ENCODE results near the gene IFT122. TPM values are rescaled to one million over a fixed set of nuclear protein-coding genes. Genes with fewer than 3 reads are reported as not detected.

The IFT122 gene
- total and polyA plus RNA-seq, 10 donors, result 5.2 to 31.3 (median 18.1) TPM

GRCh38 chr3:129536374-129536667, 96.3 kb downstream of the IFT122 start:
- Histone ChIP-seq H3K27me3 (replicated peaks in 1 of 7) (no peaks in the 10 kb centered on the region), H3K9me3 (no peaks in the 10 kb centered on the region), H3K27ac (no peak overlapping the region), H3K4me3 (no peak overlapping the region), H3K36me3 (no peaks in the 10 kb centered on the region), H3K4me1 (no peaks in the 10 kb centered on the region)
- intact Hi-C loops (cut with DNase I; ENCODE audit: low total_unique reads), result no loop called here
- no peak for DNase-seq
- WGBS, 5 donors, result 73 to 87% (median 82%) methylated on average over 2 of the region's 2 CpGs
- TF ChIP-seq CTCF (IDR thresholded peaks at IDR 0.05 in 8 of 11, conservative IDR thresholded peaks at IDR 0.05 in 3 of 11) (no peak), POLR2AphosphoS5 (IDR thresholded peaks at IDR 0.05) (no peak), POLR2A (IDR thresholded peaks at IDR 0.05) (no peak)

DNA sequence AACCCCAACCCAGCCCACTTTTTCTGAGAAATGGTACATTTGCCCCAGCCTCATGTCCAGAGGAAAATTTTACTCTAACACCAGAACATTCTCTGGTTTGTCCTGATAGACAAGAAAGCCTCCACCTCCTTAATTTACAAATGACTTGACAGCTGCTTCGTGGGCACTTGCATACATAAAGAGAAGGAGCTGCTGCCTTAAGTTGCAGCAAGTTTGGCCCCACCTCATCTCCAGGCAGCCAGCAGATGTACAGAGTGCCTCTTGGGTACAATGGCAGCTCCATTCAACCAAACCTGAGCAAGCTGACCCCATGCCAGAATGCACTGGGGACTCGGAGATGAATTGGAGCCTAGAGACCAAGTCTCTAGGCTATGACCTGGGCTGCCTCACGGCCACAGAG, 96.8 kb downstream of the IFT122 start:
- Histone ChIP-seq H3K4me3 (no peak overlapping the region), H3K36me3 (no peaks in the 10 kb centered on the region), H3K9me3 (no peaks in the 10 kb centered on the region), H3K4me1 (no peaks in the 10 kb centered on the region), H3K27ac (no peak overlapping the region), H3K27me3 (replicated peaks in 1 of 7) (no peaks in the 10 kb centered on the region)
- intact Hi-C loops (cut with DNase I; ENCODE audit: low total_unique reads), result no loop called here
- no peak for TF ChIP-seq POLR2AphosphoS5 (IDR thresholded peaks at IDR 0.05)
- no peak for TF ChIP-seq POLR2A (IDR thresholded peaks at IDR 0.05)
- TF ChIP-seq CTCF (IDR thresholded peaks at IDR 0.05 in 8 of 11, conservative IDR thresholded peaks at IDR 0.05 in 3 of 11), result no peak
- WGBS, 5 donors, result 73 to 90% (median 88%) methylated on average over 3 of the region's 3 CpGs
- no peak for DNase-seq

DNA sequence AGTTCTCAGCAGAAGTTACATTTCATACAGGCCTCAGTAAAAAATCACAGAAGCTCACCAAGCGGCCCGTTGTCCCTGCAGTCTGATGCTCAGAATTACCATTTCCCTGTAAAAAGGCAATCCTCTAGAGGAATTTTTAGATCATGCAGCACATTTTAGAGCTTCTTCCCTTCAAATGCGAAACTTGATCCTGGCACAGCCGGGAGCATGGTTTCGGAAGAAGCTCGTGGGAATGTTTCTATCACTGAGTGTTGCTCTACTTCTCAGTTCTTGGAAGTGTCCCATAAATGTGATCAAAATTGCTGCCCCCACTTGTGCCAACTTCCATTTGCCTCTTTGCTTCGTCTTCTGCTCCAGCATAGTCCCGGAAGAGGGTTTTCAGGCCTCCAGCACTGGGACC, 99.2 kb downstream of the IFT122 start:
- H3K9me3 ChIP-seq, result no peaks in the 10 kb centered on the region
- H3K4me3 ChIP-seq, result no peak overlapping the region
- H3K27ac ChIP-seq, result no peak overlapping the region
- DNase-seq, result no peak
- no peaks in the 10 kb centered on the region for H3K27me3 ChIP-seq (replicated peaks in 1 of 7)
- intact Hi-C loops (cut with DNase I; ENCODE audit: low total_unique reads), result no loop called here
- no peaks in the 10 kb centered on the region for H3K36me3 ChIP-seq
- no peak for TF ChIP-seq POLR2AphosphoS5 (IDR thresholded peaks at IDR 0.05)
- TF ChIP-seq POLR2A (IDR thresholded peaks at IDR 0.05), result no peak
- no peak for TF ChIP-seq CTCF (IDR thresholded peaks at IDR 0.05 in 8 of 11, conservative IDR thresholded peaks at IDR 0.05 in 3 of 11)
- 84 to 92% (median 91%) methylated on average over 8 of the region's 8 CpGs for WGBS, 5 donors
- H3K4me1 ChIP-seq, result no peaks in the 10 kb centered on the region

GRCh38 chr3:129540776-129541516, 100.9 kb downstream of the IFT122 start:
- WGBS, 5 donors, result 91 to 95% (median 92%) methylated on average over 11 of the region's 11 CpGs

More at GRCh38 chr3:129540776-129541516, 100.9 kb downstream of the IFT122 start:
- DNase-seq, result no peak
- H3K9me3 ChIP-seq, result no peaks in the 10 kb centered on the region
- TF ChIP-seq POLR2A (IDR thresholded peaks at IDR 0.05) (no peak), CTCF (IDR thresholded peaks at IDR 0.05 in 8 of 11, conservative IDR thresholded peaks at IDR 0.05 in 3 of 11) (no peak), POLR2AphosphoS5 (IDR thresholded peaks at IDR 0.05) (no peak)
- H3K36me3 ChIP-seq, result no peaks in the 10 kb centered on the region
- no peak overlapping the region for H3K4me3 ChIP-seq
- H3K27me3 ChIP-seq (replicated peaks in 1 of 7), result no peaks in the 10 kb centered on the region
- H3K27ac ChIP-seq, result no peak overlapping the region
- no peaks in the 10 kb centered on the region for H3K4me1 ChIP-seq
- intact Hi-C loops (cut with DNase I; ENCODE audit: low total_unique reads), result no loop called here

Data from spleen (tissue), 11 donors.